Endothelial cell of umbilical vein (primary cell): ENCODE data around the gene TMCC2. TPM values are rescaled to one million over a fixed set of nuclear protein-coding genes. Genes with fewer than 3 reads are reported as not detected.

Experiments
- BruUV-seq: library from RNA; stranded (reverse); fragments of 400-500 nt; replicated peaks from 2 replicates; lab custom pipeline; 2021; lab: Mats Ljungman, UMichigan
- CTCF ChIA-PET: fragments of 300-600, 350-600 bp; sonication (Branson Sonifier 250); formaldehyde crosslinking; loops from one replicate; lab custom pipeline; 2021; ENCODE audit warnings: antibody characterized with exemption, inconsistent platforms; lab: Charles Lee
- POLR2A ChIA-PET: fragments of 300-600, 350-600 bp; sonication (Branson Sonifier 250); formaldehyde crosslinking; loops from one replicate; lab custom pipeline; 2021; ENCODE audit warnings: antibody characterized with exemption, inconsistent platforms; lab: Charles Lee
- DNase-seq: peaks from one replicate; pipeline ENCODE4 v3.0.0-alpha.2; 2011; ENCODE audit warnings: low read depth, low spot score
- FAIRE-seq: peaks from 2 replicates; lab custom pipeline; 2011; peaks lifted over from hg19 to GRCh38; lab: Jason Lieb, UNC
- H2AFZ ChIP-seq: 2 replicates; pipeline ENCODE4 v1.6.0; 2012; ENCODE audit warnings: low read depth, low read length, control low read depth, inconsistent platforms
- H3K27ac ChIP-seq: 2 replicates; pipeline ENCODE4 v1.5.1; 2011; ENCODE audit warnings: low read depth, mild to moderate bottlenecking, control low read depth, low read length, moderate library complexity; ENCODE audit not compliant: insufficient read depth
- H3K27me3 ChIP-seq, 2 experiments: 2 replicates each; pipeline versions ENCODE4 v1.6.0 to v1.6.1; 2011; ENCODE audit warnings: low read length in 2 of 2, mixed read lengths in 1 of 2; ENCODE audit not compliant: control insufficient read depth in 2 of 2, insufficient read depth in 2 of 2
- H3K36me3 ChIP-seq, 2 experiments: 2 replicates in 1 of 2; 3 replicates in 1 of 2; pipeline ENCODE4 v1.5.1; 2011; ENCODE audit warnings: low read length in 2 of 2, mild to moderate bottlenecking in 1 of 2, moderate library complexity in 1 of 2; ENCODE audit not compliant: control insufficient read depth in 2 of 2, insufficient read depth in 2 of 2; ENCODE audit errors: extremely low read depth in 1 of 2
- H3K4me1 ChIP-seq: 3 replicates; pipeline ENCODE4 v1.5.1; 2011; ENCODE audit warnings: mild to moderate bottlenecking, low read length; ENCODE audit not compliant: control insufficient read depth, insufficient read depth; ENCODE audit errors: extremely low read depth
- H3K4me2 ChIP-seq: 2 replicates; pipeline ENCODE4 v1.6.1; 2011; ENCODE audit warnings: low read length, control low read depth, mixed read lengths; ENCODE audit not compliant: insufficient read depth
- H3K4me3 ChIP-seq, 3 experiments: fragments of 200-600 bp in 1 of 3; sonication (generic), shearing (Covaris generic) in 1 of 3; replicated peaks in 1 of 3; 2 replicates each; pipeline ENCODE4 v1.5.1; 2011 to 2016; ENCODE audit warnings: control low read depth in 3 of 3, low read length in 3 of 3, mild to moderate bottlenecking in 2 of 3, inconsistent platforms in 1 of 3, low read depth in 1 of 3, moderate library complexity in 1 of 3; ENCODE audit not compliant: insufficient read depth in 1 of 3
- H3K79me2 ChIP-seq: 2 replicates; pipeline ENCODE4 v1.6.0; 2012; ENCODE audit warnings: low read length, inconsistent platforms; ENCODE audit not compliant: control insufficient read depth, insufficient read depth
- H3K9ac ChIP-seq: replicated peaks from 2 replicates; pipeline ENCODE3; 2011; ENCODE audit warnings: low read length, control low read depth; ENCODE audit not compliant: insufficient read depth; ENCODE audit errors: extremely low read depth
- H3K9me1 ChIP-seq: replicated peaks from 3 replicates; pipeline ENCODE4 v1.6.0; 2011; ENCODE audit warnings: mild to moderate bottlenecking, low read length; ENCODE audit not compliant: control insufficient read depth, insufficient read depth; ENCODE audit errors: extremely low read depth
- H3K9me3 ChIP-seq: replicated peaks from 2 replicates; pipeline ENCODE4 v1.5.1; 2012; ENCODE audit warnings: low read length, inconsistent platforms; ENCODE audit not compliant: control insufficient read depth, insufficient read depth
- H4K20me1 ChIP-seq: replicated peaks from 2 replicates; pipeline ENCODE3; 2011; ENCODE audit warnings: mild to moderate bottlenecking, low read length; ENCODE audit not compliant: control insufficient read depth, insufficient read depth; ENCODE audit errors: extremely low read depth
- CTCF ChIP-seq, 2 donors: IDR thresholded peaks; 1 replicate in 1 of 2; 2 replicates in 1 of 2; pipeline ENCODE4 v1.5.1; 2011; ENCODE audit warnings: low read length in 2 of 2, mild to moderate bottlenecking in 2 of 2, moderate library complexity in 2 of 2, control low read depth in 1 of 2, inconsistent platforms in 1 of 2, low read depth in 1 of 2; ENCODE audit not compliant: insufficient read depth in 1 of 2; ENCODE audit errors: extremely low read depth in 1 of 2
- JUN ChIP-seq: IDR thresholded peaks from 2 replicates; pipeline ENCODE4 v1.6.1; 2011; ENCODE audit warnings: borderline replicate concordance, low read depth; ENCODE audit not compliant: insufficient read length, insufficient read depth
- dilution Hi-C: fragments of 300-500 bp; cut with MboI; formaldehyde crosslinking; loops from one replicate; pipeline ENCODE4 v1.15.0; 2019; ENCODE audit warnings: low sequenced_read_pairs; ENCODE audit not compliant: extremely low pct_ligation_motif_present
- intact Hi-C: fragments of 100-400 bp; cut with micrococcal nuclease; formaldehyde crosslinking; loops from one replicate; pipeline ENCODE4 v1.10.0; 2022
- polyA plus RNA-seq, 4 experiments: library from polyadenylated mRNA; depleted of rRNA in 3 of 4; stranded (reverse) in 3 of 4; unstranded in 1 of 4; fragments of >200 nt; gene quantifications; 2 replicates each; pipeline versions ENCODE4 v1.2.1 to v1.2.3, GENCODE V29; 2011 to 2012; ENCODE audit warnings: missing spikeins in 1 of 4
- total RNA-seq: library from RNA; stranded (reverse); gene quantifications from 2 replicates; pipeline ENCODE4 v1.2.3, GENCODE V29; 2021

TMCC2 gene
- total and polyA plus RNA-seq, 2 donors (not counting 3 experiments of a cell fraction or from before 2014, with no cell fraction given): 2.0 to 2.1 TPM

GRCh38 chr1:205244384-205244783 is 16.6 kb downstream of the TMCC2 start:
- POLR2A ChIA-PET: no interaction called here

GRCh38 chr1:205245096-205245495 is 17.4 kb downstream of the TMCC2 start:
- CTCF ChIA-PET: interaction anchor here (1.8 to 3.9 kb wide), 3 partner anchors 9 to 15 kb away, joined by 4 to 28 read pairs (median 5); no protein-coding TSS in a partner anchor
- intact Hi-C loops: no loop called here
- no TSS peak for BruUV-seq

More at GRCh38 chr1:205244384-205244783, 16.6 kb downstream of the TMCC2 start:
- Histone ChIP-seq H3K4me3 (no peak overlapping the region), H3K79me2 (no peaks in the 10 kb centered on the region), H3K9me3 (no peaks in the 10 kb centered on the region), H3K36me3 (no peaks in the 10 kb centered on the region), H3K4me2 (no peak overlapping the region), H3K27me3 (peaks cover 0 to 2% of the 10 kb centered on the region in 2 experiments), H3K27ac (no peak overlapping the region), H3K9ac (no peak overlapping the region), H3K4me1 (no peaks in the 10 kb centered on the region), H2AFZ (no peak overlapping the region), H4K20me1 (no peaks in the 10 kb centered on the region), H3K9me1 (no peaks in the 10 kb centered on the region)
- FAIRE-seq (no peak), DNase-seq (no peak)
- intact Hi-C loops: no loop called here
- BruUV-seq: no TSS peak
- CTCF ChIA-PET: interaction anchor here (3.9 kb wide), 1 partner anchor 12 kb away, joined by 28 read pairs; no protein-coding TSS in a partner anchor
- dilution Hi-C loops: no loop called here
- no peak for TF ChIP-seq JUN

More at GRCh38 chr1:205245096-205245495, 17.4 kb downstream of the TMCC2 start:
- Histone ChIP-seq H2AFZ (no peak overlapping the region), H3K4me3 (no peak overlapping the region), H3K9me1 (no peaks in the 10 kb centered on the region), H3K27me3 (peaks cover 0 to 2% of the 10 kb centered on the region in 2 experiments), H3K79me2 (no peaks in the 10 kb centered on the region), H3K36me3 (no peaks in the 10 kb centered on the region), H4K20me1 (no peaks in the 10 kb centered on the region), H3K27ac (no peak overlapping the region), H3K9me3 (no peaks in the 10 kb centered on the region), H3K9ac (no peak overlapping the region), H3K4me1 (no peaks in the 10 kb centered on the region), H3K4me2 (no peak overlapping the region)
- dilution Hi-C loops: no loop called here
- no peak for TF ChIP-seq CTCF (IDR thresholded peaks at IDR 0.05; ENCODE audit: extremely low read depth in 1 of 2, insufficient read depth in 1 of 2, low read depth in 1 of 2, low read length in 2 of 2)
- DNase-seq (no peak), FAIRE-seq (no peak)
- POLR2A ChIA-PET: no interaction called here
